MM.1S (cell line): ENCODE measurements around the gene NUP50.

Source experiments
- EZH2 ChIP-seq: fragments of 300-600 bp; sonication (generic); optimal IDR thresholded peaks from 2 replicates; pipeline ENCODE3; 2017; ENCODE audit warnings: low read depth, mild to moderate bottlenecking, antibody characterized with exemption, low read length, mixed read lengths
- EZH2phosphoT487 ChIP-seq: fragments of 300-600 bp; sonication (generic); IDR thresholded peaks from 2 replicates; pipeline ENCODE4 v1.6.1; 2018; ENCODE audit warnings: antibody characterized with exemption, low read length
- TF ChIP-seq, protein P1 (sequence below): fragments of 300-600 bp; sonication (generic); IDR thresholded peaks from 2 replicates; pipeline ENCODE4 v1.5.1; 2016; ENCODE audit warnings: antibody characterized with exemption, low read length, mixed read lengths

DNA sequence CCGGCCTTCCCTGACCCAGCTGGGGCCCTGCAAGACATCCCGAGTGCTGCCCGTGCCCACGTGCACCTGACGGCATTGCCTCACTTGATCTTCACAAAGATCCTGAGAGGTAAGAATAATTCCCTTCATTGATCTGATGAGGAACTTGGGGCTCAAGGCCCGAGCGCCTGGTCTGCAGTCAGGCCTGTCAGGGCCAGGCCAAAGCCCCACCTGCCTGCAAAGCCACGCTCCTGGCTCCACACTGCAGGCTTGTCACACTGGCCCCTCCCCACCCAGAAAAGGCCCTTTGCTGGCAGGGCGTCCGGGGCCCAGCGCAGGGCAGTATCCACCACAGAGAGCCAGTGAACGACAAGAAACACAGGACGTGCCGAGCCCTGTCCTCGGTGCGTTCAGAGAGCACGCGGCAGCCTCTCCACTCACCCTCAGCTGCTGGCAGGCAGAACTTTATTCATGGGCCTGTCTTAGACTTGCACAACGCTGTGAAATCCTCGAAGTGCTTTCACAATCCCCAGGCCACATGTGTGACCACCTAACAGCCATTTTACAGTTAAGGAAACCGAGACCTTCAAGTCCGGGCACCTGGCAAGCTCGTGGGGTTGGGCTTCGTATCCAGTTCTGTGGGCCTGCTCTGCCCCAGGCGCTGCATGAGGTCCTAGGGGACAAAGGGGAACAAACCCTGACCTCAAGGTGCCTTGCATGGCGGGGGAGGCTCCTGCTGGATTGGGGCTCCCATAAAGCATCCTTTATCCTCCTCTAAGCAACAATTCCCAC is 62.2 kb downstream of the NUP50 start:
- TF ChIP-seq, protein P1, sequence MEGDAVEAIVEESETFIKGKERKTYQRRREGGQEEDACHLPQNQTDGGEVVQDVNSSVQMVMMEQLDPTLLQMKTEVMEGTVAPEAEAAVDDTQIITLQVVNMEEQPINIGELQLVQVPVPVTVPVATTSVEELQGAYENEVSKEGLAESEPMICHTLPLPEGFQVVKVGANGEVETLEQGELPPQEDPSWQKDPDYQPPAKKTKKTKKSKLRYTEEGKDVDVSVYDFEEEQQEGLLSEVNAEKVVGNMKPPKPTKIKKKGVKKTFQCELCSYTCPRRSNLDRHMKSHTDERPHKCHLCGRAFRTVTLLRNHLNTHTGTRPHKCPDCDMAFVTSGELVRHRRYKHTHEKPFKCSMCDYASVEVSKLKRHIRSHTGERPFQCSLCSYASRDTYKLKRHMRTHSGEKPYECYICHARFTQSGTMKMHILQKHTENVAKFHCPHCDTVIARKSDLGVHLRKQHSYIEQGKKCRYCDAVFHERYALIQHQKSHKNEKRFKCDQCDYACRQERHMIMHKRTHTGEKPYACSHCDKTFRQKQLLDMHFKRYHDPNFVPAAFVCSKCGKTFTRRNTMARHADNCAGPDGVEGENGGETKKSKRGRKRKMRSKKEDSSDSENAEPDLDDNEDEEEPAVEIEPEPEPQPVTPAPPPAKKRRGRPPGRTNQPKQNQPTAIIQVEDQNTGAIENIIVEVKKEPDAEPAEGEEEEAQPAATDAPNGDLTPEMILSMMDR, result no peak
- TF ChIP-seq EZH2 (no peak), EZH2phosphoT487 (no peak)
